ENCODE results near the gene ADAM33.

Gene ADAM33

DNA sequence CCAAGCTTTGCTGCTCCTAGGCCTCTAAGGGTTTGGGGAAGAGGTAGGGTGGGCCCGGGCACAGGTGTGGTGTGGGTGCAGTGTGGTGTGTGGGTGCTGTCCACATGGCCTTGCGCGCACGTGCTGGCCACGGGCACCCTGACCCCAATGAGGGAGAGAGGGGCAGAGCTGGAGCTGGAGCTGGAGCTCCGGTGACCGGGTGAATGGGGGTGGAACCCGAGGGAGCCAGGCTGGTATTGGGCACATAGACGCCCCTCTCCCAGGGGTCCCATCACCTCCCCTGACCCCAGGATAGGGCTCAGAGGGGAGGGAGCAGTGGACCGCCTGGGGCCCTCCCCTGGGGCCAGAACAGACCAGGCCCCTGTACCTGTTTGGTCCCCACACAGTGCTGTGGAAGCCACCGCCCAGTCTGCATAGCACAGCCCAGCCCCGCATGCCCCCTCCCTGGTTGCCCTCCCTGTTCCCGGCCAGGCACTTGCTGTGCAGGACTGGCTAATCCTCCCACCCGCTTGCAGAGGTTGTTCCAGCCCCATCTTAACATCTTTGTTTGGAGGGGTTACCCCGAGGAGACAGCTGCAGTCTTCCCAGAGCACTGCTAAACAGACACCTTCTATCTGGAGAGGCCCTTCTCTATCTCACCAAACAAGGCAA is 984 bp downstream of the ADAM33 start:
- H3K9me3 ChIP-seq (ENCODE audit: control insufficient read depth in 1 of 2, low read length in 2 of 2): no peaks in the 10 kb centered on the region
- H3K4me1 ChIP-seq (ENCODE audit: control insufficient read depth in 1 of 2, insufficient read depth in 2 of 2, low read length in 2 of 2): peaks cover 15 to 45% of the 10 kb centered on the region in 2 donors
- H3K4me3 ChIP-seq (ENCODE audit: low read depth in 1 of 2, low read length in 2 of 2): peak overlapping the region; percentile 57 to 75
- H3K27me3 ChIP-seq (ENCODE audit: low read depth, low read length): no peaks in the 10 kb centered on the region
- H3K36me3 ChIP-seq (ENCODE audit: control insufficient read depth in 1 of 2, insufficient read depth in 2 of 2, low read length in 2 of 2): no peaks in the 10 kb centered on the region
- H3K27ac ChIP-seq (ENCODE audit: low read length): peak overlapping the region; percentile 76

DNA sequence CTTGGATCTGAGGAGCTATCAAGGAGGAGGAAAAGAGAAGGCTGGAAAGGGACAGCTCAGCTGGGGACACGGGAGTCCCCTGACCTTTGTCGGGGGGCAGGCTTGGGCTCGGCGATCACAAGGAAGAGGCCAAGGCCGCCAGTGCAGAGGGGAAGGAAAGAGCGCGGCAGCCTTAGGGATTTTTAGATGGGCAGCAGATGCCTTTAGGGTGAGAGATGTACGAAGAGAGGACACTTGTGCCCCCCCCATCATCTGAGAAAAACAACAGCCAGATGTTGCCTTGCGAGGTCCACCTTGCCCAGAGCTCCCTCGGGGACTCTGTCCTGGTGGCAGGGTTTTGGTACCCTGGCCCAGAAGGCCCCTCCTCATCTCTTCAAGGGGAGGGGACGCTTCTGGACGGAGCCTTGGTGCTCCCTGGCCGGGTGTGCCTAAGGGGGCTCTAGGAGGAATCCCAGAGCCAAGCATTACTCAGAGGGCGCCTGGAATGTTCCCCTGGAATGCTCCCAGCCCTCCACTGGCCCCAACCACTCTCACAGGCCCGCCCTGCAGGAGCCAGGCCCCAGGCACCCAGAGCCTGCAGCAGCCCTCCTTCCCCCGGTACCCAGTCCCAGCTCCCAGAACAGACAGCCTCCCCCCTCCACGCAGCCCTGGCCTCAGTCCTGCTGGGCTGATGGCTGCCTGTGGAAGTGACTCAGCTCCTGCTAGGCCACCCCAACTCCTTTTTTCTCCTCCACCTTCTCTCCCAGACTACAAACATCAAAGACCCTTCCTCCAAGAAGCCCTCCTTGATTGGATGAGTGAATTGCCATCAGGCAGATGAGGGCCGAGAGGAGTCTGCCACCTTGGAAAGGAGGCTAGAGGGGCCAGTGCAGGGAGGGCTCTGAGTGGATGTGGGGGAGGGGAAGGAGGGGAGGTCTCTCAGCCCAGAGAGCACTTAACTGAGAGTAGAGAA is 1.8 kb downstream of the ADAM33 start:
- Histone ChIP-seq H3K9me3 (ENCODE audit: control insufficient read depth in 1 of 2, low read length in 2 of 2) (no peaks in the 10 kb centered on the region), H3K36me3 (ENCODE audit: control insufficient read depth in 1 of 2, insufficient read depth in 2 of 2, low read length in 2 of 2) (peaks cover 0 to under 1% of the 10 kb centered on the region in 2 donors), H3K4me1 (ENCODE audit: control insufficient read depth in 1 of 2, insufficient read depth in 2 of 2, low read length in 2 of 2) (peaks cover 15 to 44% of the 10 kb centered on the region in 2 donors), H3K27me3 (ENCODE audit: low read depth, low read length) (no peaks in the 10 kb centered on the region), H3K27ac (ENCODE audit: low read length) (peak overlapping the region; percentile 76), H3K4me3 (ENCODE audit: low read depth in 1 of 2, low read length in 2 of 2) (peak overlapping the region; percentile 57 to 75)

DNA sequence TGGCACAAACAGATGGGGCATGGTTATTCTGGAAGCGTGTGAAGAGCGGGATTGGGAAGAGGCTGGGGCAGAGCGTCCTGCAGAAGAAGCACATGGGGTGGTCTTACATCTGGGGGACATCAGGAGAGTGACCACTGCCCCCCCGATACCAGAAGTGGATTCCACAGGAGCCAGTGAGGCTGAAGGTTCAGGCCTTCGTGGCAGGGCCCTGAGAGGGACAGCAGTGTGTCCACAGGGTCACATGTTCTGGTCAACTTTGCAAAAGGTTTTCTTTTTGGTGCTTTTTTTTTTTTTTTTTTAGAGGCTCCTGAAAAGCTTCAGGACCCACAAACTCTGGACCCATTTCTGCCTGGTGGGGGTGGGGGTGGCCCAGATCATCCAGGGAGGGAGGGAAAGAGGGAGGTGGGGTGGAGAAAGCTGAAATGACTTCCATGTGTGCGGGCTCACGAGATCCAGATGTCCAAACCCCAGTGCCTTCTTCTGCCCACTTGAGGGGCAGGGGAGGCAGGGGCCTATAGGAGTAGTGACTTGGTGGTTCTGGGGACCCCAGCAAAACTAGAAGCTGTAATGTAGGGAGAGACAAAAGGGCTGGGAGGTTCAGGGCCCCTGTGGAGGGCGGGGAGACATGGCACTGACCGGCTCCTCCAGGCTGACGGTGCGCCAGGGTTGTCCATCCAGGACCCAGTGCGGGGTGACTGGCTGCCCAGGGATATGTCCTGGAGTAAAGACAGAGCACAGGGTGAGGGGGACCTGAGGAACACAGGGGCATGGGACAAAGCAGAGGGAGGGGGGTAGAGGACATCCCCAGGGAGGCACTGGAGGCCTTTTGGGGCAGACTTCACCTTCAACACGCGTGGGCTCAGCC is 2.7 kb downstream of the ADAM33 start:
- Histone ChIP-seq H3K4me1 (ENCODE audit: control insufficient read depth in 1 of 2, insufficient read depth in 2 of 2, low read length in 2 of 2) (peaks cover 15 to 44% of the 10 kb centered on the region in 2 donors), H3K4me3 (ENCODE audit: low read depth in 1 of 2, low read length in 2 of 2) (peak overlapping the region; percentile 57 to 75), H3K9me3 (ENCODE audit: control insufficient read depth in 1 of 2, low read length in 2 of 2) (no peaks in the 10 kb centered on the region), H3K36me3 (ENCODE audit: control insufficient read depth in 1 of 2, insufficient read depth in 2 of 2, low read length in 2 of 2) (peaks cover 0 to 7% of the 10 kb centered on the region in 2 donors), H3K27ac (ENCODE audit: low read length) (peak overlapping the region; percentile 76), H3K27me3 (ENCODE audit: low read depth, low read length) (no peaks in the 10 kb centered on the region)

DNA sequence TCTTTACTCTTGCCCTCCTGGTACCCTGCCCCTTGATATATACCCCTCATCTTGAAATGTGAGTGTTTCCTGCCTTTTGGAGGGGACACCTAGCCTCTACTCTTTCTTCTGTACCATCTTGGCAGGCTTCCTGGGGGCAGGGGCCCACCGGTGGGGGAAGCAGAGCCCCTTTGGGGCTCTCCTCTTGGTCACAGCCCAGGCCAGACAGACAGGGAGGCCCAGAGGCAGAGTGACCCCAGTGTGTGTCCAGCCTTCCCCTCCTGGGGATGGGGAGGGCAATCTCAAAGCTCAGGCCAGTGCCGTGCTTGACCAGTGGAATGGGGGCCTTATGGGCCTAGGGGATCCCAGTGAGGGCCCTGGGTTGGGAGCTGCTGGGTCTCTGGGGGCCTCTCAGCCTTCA is 3.6 kb downstream of the ADAM33 start:
- Histone ChIP-seq H3K4me1 (ENCODE audit: control insufficient read depth in 1 of 2, insufficient read depth in 2 of 2, low read length in 2 of 2) (peaks cover 15 to 44% of the 10 kb centered on the region in 2 donors), H3K27me3 (ENCODE audit: low read depth, low read length) (no peaks in the 10 kb centered on the region), H3K36me3 (ENCODE audit: control insufficient read depth in 1 of 2, insufficient read depth in 2 of 2, low read length in 2 of 2) (peaks cover 0 to 13% of the 10 kb centered on the region in 2 donors), H3K27ac (ENCODE audit: low read length) (peak overlapping the region; percentile 23), H3K9me3 (ENCODE audit: control insufficient read depth in 1 of 2, low read length in 2 of 2) (no peaks in the 10 kb centered on the region), H3K4me3 (ENCODE audit: low read depth in 1 of 2, low read length in 2 of 2) (no peak overlapping the region)

DNA sequence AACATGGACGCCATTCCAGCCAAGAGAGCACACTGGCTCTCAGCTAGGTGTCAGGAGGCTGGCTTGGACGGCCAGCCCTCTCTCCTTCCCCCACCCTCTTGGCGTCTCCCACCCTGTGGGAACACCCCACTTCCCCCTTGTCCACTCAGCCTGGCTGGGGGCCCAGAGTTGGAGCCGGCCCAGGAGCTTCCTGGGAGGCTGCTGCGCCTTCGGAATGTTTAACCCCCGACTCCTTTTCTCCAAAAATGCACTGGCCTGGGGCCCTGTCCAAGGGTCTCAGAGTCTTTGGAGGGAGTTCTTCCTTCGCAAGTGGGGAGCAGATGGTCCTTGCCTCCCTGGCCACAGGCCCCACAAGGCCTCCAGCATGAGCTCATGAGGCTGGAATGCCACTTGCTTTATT is 4.1 kb downstream of the ADAM33 start:
- Histone ChIP-seq H3K9me3 (ENCODE audit: control insufficient read depth in 1 of 2, low read length in 2 of 2) (no peaks in the 10 kb centered on the region), H3K27ac (ENCODE audit: low read length) (peak overlapping the region; percentile 23), H3K4me3 (ENCODE audit: low read depth in 1 of 2, low read length in 2 of 2) (no peak overlapping the region), H3K36me3 (ENCODE audit: control insufficient read depth in 1 of 2, insufficient read depth in 2 of 2, low read length in 2 of 2) (peaks cover 0 to 13% of the 10 kb centered on the region in 2 donors), H3K27me3 (ENCODE audit: low read depth, low read length) (no peaks in the 10 kb centered on the region), H3K4me1 (ENCODE audit: control insufficient read depth in 1 of 2, insufficient read depth in 2 of 2, low read length in 2 of 2) (peaks cover 15 to 47% of the 10 kb centered on the region in 2 donors)

DNA sequence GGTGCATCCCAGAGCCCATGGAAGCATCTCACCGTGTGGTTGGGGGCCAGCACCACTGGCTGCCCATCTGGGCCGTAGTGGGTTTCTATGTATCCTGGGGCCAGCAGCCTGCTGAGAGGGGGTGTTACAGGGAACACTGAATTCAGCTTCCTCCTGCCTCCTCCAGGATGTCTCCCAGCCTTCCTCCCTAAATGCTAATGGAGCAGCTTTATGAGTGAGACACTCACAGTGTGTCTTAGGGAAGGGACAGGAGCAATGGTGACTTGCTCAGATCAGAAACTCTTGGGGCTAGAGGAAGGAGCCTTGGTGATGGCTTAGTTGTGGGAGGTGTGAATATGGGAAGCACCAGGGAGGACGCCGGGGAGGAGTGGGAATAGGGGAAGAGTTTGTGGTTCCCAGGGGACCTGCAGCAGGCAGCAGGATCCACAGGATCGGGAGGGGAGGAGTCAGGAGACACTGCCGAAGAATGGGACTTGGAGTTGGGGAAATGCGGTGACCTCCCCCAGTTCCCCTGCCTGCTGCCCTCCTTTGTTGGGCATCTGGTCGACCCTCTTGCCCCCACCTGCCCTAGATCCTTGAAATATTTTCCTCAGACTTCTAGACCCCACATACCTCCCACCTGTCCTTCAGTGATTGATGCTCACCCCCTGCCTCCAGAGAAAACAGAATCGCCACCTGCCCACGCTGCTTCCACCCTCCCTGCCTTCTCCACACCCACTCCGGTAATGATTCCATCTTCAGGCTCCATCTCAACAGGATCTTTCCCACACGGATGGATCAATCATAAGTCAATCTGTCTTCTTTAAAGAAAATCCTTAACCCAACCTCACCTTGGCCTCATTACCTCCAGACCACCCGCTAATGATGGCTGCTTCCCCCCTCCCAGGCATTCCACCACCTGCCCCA is 6.6 kb downstream of the ADAM33 start:
- peaks cover 0 to 23% of the 10 kb centered on the region in 2 donors for H3K36me3 ChIP-seq (ENCODE audit: control insufficient read depth in 1 of 2, insufficient read depth in 2 of 2, low read length in 2 of 2)
- no peaks in the 10 kb centered on the region for H3K9me3 ChIP-seq (ENCODE audit: control insufficient read depth in 1 of 2, low read length in 2 of 2)
- H3K27me3 ChIP-seq (ENCODE audit: low read depth, low read length): peaks cover 5% of the 10 kb centered on the region
- H3K4me3 ChIP-seq (ENCODE audit: low read depth in 1 of 2, low read length in 2 of 2): no peak overlapping the region
- no peak overlapping the region for H3K27ac ChIP-seq (ENCODE audit: low read length)
- peaks cover 15 to 39% of the 10 kb centered on the region in 2 donors for H3K4me1 ChIP-seq (ENCODE audit: control insufficient read depth in 1 of 2, insufficient read depth in 2 of 2, low read length in 2 of 2)

DNA sequence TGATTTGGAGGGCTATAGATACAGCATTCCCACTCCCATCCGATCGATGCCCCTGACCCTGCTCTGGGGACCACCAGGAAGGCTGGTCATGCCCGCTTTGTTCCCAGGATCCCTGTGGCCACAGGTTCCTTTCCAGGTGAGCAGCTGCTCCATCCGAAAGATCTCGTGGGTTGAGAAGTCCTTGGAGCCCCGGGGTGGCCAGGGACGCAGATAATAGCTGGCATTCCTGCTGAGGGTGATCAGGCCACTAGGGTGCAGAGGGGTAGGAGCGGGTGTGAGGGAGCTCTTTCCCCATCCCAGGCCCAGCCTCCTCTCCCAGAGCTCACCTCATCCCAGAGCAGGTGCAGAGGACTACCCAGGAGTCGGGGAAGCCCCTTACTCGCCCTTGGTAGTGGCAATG is 7.4 kb downstream of the ADAM33 start:
- H3K9me3 ChIP-seq (ENCODE audit: control insufficient read depth in 1 of 2, low read length in 2 of 2): no peaks in the 10 kb centered on the region
- peaks cover 5% of the 10 kb centered on the region for H3K27me3 ChIP-seq (ENCODE audit: low read depth, low read length)
- H3K4me1 ChIP-seq (ENCODE audit: control insufficient read depth in 1 of 2, insufficient read depth in 2 of 2, low read length in 2 of 2): peaks cover 15 to 31% of the 10 kb centered on the region in 2 donors
- no peak overlapping the region for H3K27ac ChIP-seq (ENCODE audit: low read length)
- H3K4me3 ChIP-seq (ENCODE audit: low read depth in 1 of 2, low read length in 2 of 2): no peak overlapping the region
- H3K36me3 ChIP-seq (ENCODE audit: control insufficient read depth in 1 of 2, insufficient read depth in 2 of 2, low read length in 2 of 2): peaks cover 0 to 23% of the 10 kb centered on the region in 2 donors

DNA sequence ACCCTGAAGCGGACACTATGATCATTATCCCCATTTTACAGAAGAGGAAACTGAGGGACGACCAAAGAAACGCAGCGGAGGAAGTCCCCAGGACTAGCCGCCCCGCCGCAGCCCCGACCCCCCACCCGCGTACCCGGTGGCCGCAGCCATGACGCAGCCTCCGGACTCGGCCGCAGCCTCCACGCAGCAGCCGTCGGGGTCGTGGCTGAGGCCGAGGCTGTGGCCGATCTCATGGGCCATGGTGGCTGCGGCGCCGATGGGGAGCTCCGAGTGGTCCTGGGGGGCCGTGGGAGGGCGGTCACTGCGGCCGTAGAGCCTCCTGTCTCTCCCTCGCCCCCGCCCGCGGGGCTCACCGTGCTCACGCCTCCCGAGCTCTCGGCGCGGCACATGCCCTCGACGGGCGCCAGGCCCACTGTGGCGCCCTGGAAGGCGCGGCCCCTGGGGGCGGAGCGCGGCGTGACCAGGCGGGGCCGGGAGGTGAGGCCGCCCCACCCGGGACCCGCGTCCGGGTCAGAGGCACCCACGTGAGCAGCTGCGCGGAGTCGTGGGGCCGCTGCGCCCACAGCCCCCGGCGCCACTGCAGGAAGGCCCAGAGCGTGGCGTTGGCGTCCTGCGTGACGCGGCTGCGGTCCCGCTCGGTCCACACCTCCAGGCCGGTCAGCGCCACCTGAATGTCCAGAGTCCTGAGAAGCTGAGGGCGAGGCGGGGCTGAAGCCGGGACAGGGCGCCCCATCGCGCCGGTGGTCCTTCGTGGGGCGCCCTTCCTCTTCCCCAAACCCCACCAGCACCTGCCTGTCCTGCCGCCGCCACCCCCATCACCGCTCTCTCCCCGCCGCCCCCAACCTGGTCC is 8.4 kb downstream of the ADAM33 start:
- no peaks in the 10 kb centered on the region for H3K9me3 ChIP-seq (ENCODE audit: control insufficient read depth in 1 of 2, low read length in 2 of 2)
- peaks cover 5% of the 10 kb centered on the region for H3K27me3 ChIP-seq (ENCODE audit: low read depth, low read length)
- no peak overlapping the region for H3K27ac ChIP-seq (ENCODE audit: low read length)
- peaks cover 11 to 23% of the 10 kb centered on the region in 2 donors for H3K4me1 ChIP-seq (ENCODE audit: control insufficient read depth in 1 of 2, insufficient read depth in 2 of 2, low read length in 2 of 2)
- H3K4me3 ChIP-seq (ENCODE audit: low read depth in 1 of 2, low read length in 2 of 2): no peak overlapping the region
- H3K36me3 ChIP-seq (ENCODE audit: control insufficient read depth in 1 of 2, insufficient read depth in 2 of 2, low read length in 2 of 2): peaks cover 0 to 25% of the 10 kb centered on the region in 2 donors

DNA sequence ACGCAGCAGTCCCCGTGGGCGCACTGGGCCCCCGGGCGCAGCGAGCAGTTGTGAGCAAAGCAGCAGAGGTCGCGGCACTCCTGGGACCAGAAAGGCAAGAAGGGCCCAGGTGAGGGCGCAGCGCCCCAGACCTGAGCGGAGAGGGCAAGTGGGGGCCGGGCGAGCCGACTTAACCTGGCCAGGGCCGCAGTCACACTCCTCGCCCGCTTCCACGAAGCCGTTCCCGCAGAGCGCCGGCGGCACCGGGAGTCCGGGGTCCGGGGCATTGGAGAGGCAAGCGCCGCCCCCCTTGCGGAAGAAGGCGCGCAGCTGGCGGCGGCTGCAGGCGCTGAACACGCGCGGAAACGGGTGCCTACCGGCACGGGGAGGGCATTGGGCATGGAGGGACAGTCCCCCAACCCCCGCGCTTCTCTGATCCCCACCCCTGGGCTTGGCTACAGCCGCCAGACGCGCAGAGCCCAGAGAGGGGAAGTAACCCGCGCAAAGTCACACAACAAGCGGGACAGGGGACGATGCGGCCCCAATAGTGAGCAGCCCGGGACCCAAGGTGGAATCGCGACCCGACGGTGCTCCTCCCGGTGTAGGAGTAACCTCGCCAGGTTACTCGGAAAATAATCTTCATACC is 9.2 kb downstream of the ADAM33 start:
- peaks cover 0 to 28% of the 10 kb centered on the region in 2 donors for H3K36me3 ChIP-seq (ENCODE audit: control insufficient read depth in 1 of 2, insufficient read depth in 2 of 2, low read length in 2 of 2)
- no peaks in the 10 kb centered on the region for H3K9me3 ChIP-seq (ENCODE audit: control insufficient read depth in 1 of 2, low read length in 2 of 2)
- no peak overlapping the region for H3K27ac ChIP-seq (ENCODE audit: low read length)
- no peak overlapping the region for H3K4me3 ChIP-seq (ENCODE audit: low read depth in 1 of 2, low read length in 2 of 2)
- peaks cover 5% of the 10 kb centered on the region for H3K27me3 ChIP-seq (ENCODE audit: low read depth, low read length)
- peaks cover 6 to 15% of the 10 kb centered on the region in 2 donors for H3K4me1 ChIP-seq (ENCODE audit: control insufficient read depth in 1 of 2, insufficient read depth in 2 of 2, low read length in 2 of 2)

All from muscle layer of duodenum (tissue), 2 donors.